ENCODE measurements around the gene PRSS33.

Gene PRSS33

GRCh38 chr16:2787406-2787805 is at the start of gene PRSS33:
PRSS33 (minus strand) TSS chr16:2787560; CDS start chr16:2786547, 1,013 bp downstream.
- no peak for DNase-seq (ENCODE audit: low read depth in 2 of 2)

- no peak for DNase-seq (ENCODE audit: low read depth in 2 of 2)
These were observed 49.5 kb upstream of the PRSS33 start for GRCh38 chr16:2836646-2837508.

GRCh38 chr16:2835638-2836493 is 48.5 kb upstream of the PRSS33 start:
- DNase-seq (ENCODE audit: low read depth in 2 of 2) = no peak

- DNase-seq (ENCODE audit: low read depth in 2 of 2) = no peak
These were observed 47.6 kb upstream of the PRSS33 start for GRCh38 chr16:2834968-2835367.

GRCh38 chr16:2833776-2834175 is 46.4 kb upstream of the PRSS33 start:
- no peak for DNase-seq (ENCODE audit: low read depth in 2 of 2)

- DNase-seq (ENCODE audit: low read depth in 2 of 2) = no peak
These were observed 43.8 kb upstream of the PRSS33 start for GRCh38 chr16:2831203-2831602.

- no peak for DNase-seq (ENCODE audit: low read depth in 2 of 2)
These were observed 43.0 kb upstream of the PRSS33 start for GRCh38 chr16:2830355-2830695.

GRCh38 chr16:2829501-2830354 is 42.4 kb upstream of the PRSS33 start, which contains the start of gene ZG16B:
ZG16B (plus strand) TSS chr16:2830303; CDS start chr16:2830442, 139 bp downstream.
- no peak for DNase-seq (ENCODE audit: low read depth in 2 of 2)

GRCh38 chr16:2828876-2829430 is 41.6 kb upstream of the PRSS33 start:
- DNase-seq (ENCODE audit: low read depth in 2 of 2) = no peak

- no peak for DNase-seq (ENCODE audit: low read depth in 2 of 2)
These were observed 41.1 kb upstream of the PRSS33 start for GRCh38 chr16:2828521-2828840.

GRCh38 chr16:2827831-2828520 is 40.6 kb upstream of the PRSS33 start:
- DNase-seq (ENCODE audit: low read depth in 2 of 2) = no peak

GRCh38 chr16:2827374-2827791 is 40.0 kb upstream of the PRSS33 start:
- no peak for DNase-seq (ENCODE audit: low read depth in 2 of 2)

- DNase-seq (ENCODE audit: low read depth in 2 of 2) = no peak
These were observed 39.4 kb upstream of the PRSS33 start for GRCh38 chr16:2826591-2827373.

GRCh38 chr16:2825906-2826305 is 38.5 kb upstream of the PRSS33 start:
- no peak for DNase-seq (ENCODE audit: low read depth in 2 of 2)

- no peak for DNase-seq (ENCODE audit: low read depth in 2 of 2)
These were observed 37.8 kb upstream of the PRSS33 start for GRCh38 chr16:2825049-2825742.

- no peak for DNase-seq (ENCODE audit: low read depth in 2 of 2)
These were observed 37.3 kb upstream of the PRSS33 start for GRCh38 chr16:2824626-2825025.

- no peak for DNase-seq (ENCODE audit: low read depth in 2 of 2)
These were observed 35.1 kb upstream of the PRSS33 start for GRCh38 chr16:2822496-2822895.

GRCh38 chr16:2822158-2822495 is 34.8 kb upstream of the PRSS33 start:
- DNase-seq (ENCODE audit: low read depth in 2 of 2) = no peak

- DNase-seq (ENCODE audit: low read depth in 2 of 2) = no peak
These were observed 34.3 kb upstream of the PRSS33 start for GRCh38 chr16:2821487-2822157.
